Measurements from ENCODE around the gene SH3RF2.

DNA sequence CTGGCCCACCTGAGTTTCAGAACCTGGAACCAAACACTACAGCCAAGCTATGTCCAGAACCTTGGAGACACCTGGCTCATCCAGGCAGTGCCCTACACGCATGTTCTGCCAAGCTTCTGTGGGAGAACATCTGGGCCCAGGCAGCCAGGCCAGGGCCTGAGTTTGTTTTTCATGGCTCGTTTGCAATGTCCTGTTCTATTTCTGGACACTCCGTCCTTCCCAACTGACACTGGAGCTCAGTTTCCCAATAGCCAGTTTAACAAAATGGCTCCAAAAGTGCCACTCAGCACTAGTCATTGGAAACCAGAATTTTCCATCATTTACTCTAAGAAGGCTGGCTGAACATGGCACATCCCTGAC is 38.6 kb downstream of the SH3RF2 start:
- TF ChIP-seq, protein P1, sequence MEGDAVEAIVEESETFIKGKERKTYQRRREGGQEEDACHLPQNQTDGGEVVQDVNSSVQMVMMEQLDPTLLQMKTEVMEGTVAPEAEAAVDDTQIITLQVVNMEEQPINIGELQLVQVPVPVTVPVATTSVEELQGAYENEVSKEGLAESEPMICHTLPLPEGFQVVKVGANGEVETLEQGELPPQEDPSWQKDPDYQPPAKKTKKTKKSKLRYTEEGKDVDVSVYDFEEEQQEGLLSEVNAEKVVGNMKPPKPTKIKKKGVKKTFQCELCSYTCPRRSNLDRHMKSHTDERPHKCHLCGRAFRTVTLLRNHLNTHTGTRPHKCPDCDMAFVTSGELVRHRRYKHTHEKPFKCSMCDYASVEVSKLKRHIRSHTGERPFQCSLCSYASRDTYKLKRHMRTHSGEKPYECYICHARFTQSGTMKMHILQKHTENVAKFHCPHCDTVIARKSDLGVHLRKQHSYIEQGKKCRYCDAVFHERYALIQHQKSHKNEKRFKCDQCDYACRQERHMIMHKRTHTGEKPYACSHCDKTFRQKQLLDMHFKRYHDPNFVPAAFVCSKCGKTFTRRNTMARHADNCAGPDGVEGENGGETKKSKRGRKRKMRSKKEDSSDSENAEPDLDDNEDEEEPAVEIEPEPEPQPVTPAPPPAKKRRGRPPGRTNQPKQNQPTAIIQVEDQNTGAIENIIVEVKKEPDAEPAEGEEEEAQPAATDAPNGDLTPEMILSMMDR (IDR thresholded peaks at IDR 0.05) = no peak
- no peak for TF ChIP-seq POLR2A (IDR thresholded peaks at IDR 0.05)
